Testis (tissue), 5 donors: ENCODE measurements around the gene TRIM6. TPM values are rescaled to one million over a fixed set of nuclear protein-coding genes. Genes with fewer than 3 reads are reported as not detected.
A peak's percentile ranks its signal among the peaks of the same experiment; 100 is the strongest.

Experiments used
- DNase-seq: peaks from one replicate; pipeline ENCODE4 v3.0.0-alpha.2; 2019
- H3K27ac ChIP-seq, 2 donors: fragments of 200-600 bp; sonication (generic); one replicate each; pipeline ENCODE4 v1.5.1; 2019
- H3K27me3 ChIP-seq: fragments of 200-600 bp; sonication (generic); one replicate; pipeline ENCODE4 v1.5.1; 2019
- H3K36me3 ChIP-seq: fragments of 200-600 bp; sonication (generic); one replicate; pipeline ENCODE4 v1.5.1; 2017; ENCODE audit warnings: low read depth; ENCODE audit errors: missing control alignments
- H3K4me1 ChIP-seq: fragments of 200-600 bp; sonication (generic); one replicate; pipeline ENCODE4 v1.5.1; 2019
- H3K4me3 ChIP-seq, 2 donors: fragments of 200-600 bp; sonication (generic); one replicate each; pipeline ENCODE4 v1.5.1; 2017 to 2019
- H3K9me3 ChIP-seq: fragments of 200-600 bp; sonication (generic); one replicate; pipeline ENCODE4 v1.5.1; 2017
- CTCF ChIP-seq, 3 experiments: fragments of 450-650 bp in 2 of 3; fragments of 200-600 bp in 1 of 3; sonication (generic) in 1 of 3; IDR thresholded peaks; one replicate each; pipeline ENCODE4 v1.5.1; 2016 to 2019; ENCODE audit warnings: antibody characterized with exemption in 3 of 3, mild to moderate bottlenecking in 2 of 3, moderate library complexity in 1 of 3
- POLR2A ChIP-seq: fragments of 450-650 bp; IDR thresholded peaks from one replicate; pipeline ENCODE4 v1.6.1; 2017; ENCODE audit warnings: antibody characterized with exemption, mild to moderate bottlenecking, moderate library complexity
- WGBS, 2 donors: methylation state at CpG; one replicate each; pipeline ENCODE4 v1.1.5; 2018; 5-methylcytosine and 5-hydroxymethylcytosine counted together
- intact Hi-C: fragments of 100-400 bp; cut with DNase I; formaldehyde crosslinking; loops from one replicate; pipeline ENCODE4 v1.15.1; 2023; ENCODE audit warnings: low total_unique reads
- long read RNA-seq, 2 donors: transcript quantifications; one replicate each; lab custom pipeline, GENCODE V29; 2026
- polyA plus RNA-seq: library from polyadenylated mRNA; stranded (reverse); fragments of 350-450 nt; fragmentation: Illumina TruSeq; extraction: RNeasy Lipid Tissue Mini Kit (QIAGEN cat#74804); gene quantifications from one replicate; pipeline ENCODE4 v1.2.3, GENCODE V29; 2014; ENCODE audit warnings: low read depth, low replicate concordance; ENCODE audit not compliant: insufficient read depth
- total RNA-seq, 2 donors: library from RNA; depleted of rRNA; stranded (reverse); fragments of >200 nt; gene quantifications; one replicate each; pipeline ENCODE4 v1.2.3, GENCODE V29; 2016

Gene TRIM6
- total RNA-seq, result 10 to 100 TPM in 1 of 2 donors, 1 to 10 TPM in 1; 9.1 to 10.6 TPM
- 20.9 TPM for polyA plus RNA-seq
- long read RNA-seq, donor 1, partial matches to known transcripts, result 0 of 1 reads
- long read RNA-seq, donor 1, other reads (novel, unspliced or antisense), result 0 of 1 reads
- long read RNA-seq, donor 2, partial matches to known transcripts, result 0 of 1 reads
- long read RNA-seq, donor 2, other reads (novel, unspliced or antisense), result 0 of 1 reads

- intact Hi-C loops, result no loop called here
- 5 to 9% methylated on average over 17 to 20 of the region's 20 CpGs for WGBS, 2 donors
Observed at GRCh38 chr11:5596607-5597201, at the start of gene TRIM6. TSS of gene TRIM6 (plus strand) at chr11:5596637. CDS start at chr11:5596898, 261 bp downstream.

GRCh38 chr11:5547982-5548381 is 48.5 kb upstream of the TRIM6 start:
- no peak overlapping the region for H3K4me3 ChIP-seq
- intact Hi-C loops, result no loop called here
- no peak for DNase-seq
- WGBS, 2 donors, result 97 to 100% methylated on average over 1 of the region's 1 CpG
- H3K9me3 ChIP-seq, result no peaks in the 10 kb centered on the region
- TF ChIP-seq CTCF (IDR thresholded peaks at IDR 0.05) (no peak), POLR2A (no peak)
- H3K27me3 ChIP-seq, result no peaks in the 10 kb centered on the region
- no peaks in the 10 kb centered on the region for H3K36me3 ChIP-seq
- no peaks in the 10 kb centered on the region for H3K4me1 ChIP-seq
- no peak overlapping the region for H3K27ac ChIP-seq

More at GRCh38 chr11:5596607-5597201, at the start of gene TRIM6:
- peak; percentile 66 for DNase-seq
- Histone ChIP-seq H3K9me3 (no peaks in the 10 kb centered on the region), H3K4me3 (peak within 1 kb of the TSS; percentile 29 to 60), H3K36me3 (no peaks in the 10 kb centered on the region), H3K4me1 (peaks cover 8% of the 10 kb centered on the region), H3K27me3 (no peaks in the 10 kb centered on the region), H3K27ac (peak within 1 kb of the TSS; percentile 47 to 58)
- TF ChIP-seq CTCF (IDR thresholded peaks at IDR 0.05) (no peak), POLR2A (no peak)

- no peak for DNase-seq
- Histone ChIP-seq H3K27ac (no peak within 1 kb of the TSS), H3K9me3 (no peaks in the 10 kb centered on the region), H3K4me1 (no peaks in the 10 kb centered on the region), H3K27me3 (no peaks in the 10 kb centered on the region), H3K36me3 (no peaks in the 10 kb centered on the region), H3K4me3 (no peak within 1 kb of the TSS)
- intact Hi-C loops, result no loop called here
- TF ChIP-seq CTCF (IDR thresholded peaks at IDR 0.05), result no peak
- TF ChIP-seq POLR2A, result no peak
- 73 to 74% methylated on average over 1 of the region's 1 CpG for WGBS, 2 donors
Observed at GRCh38 chr11:5548440-5548839, 48.0 kb upstream of the TRIM6 start, which contains the start of gene OR52H1. TSS of gene OR52H1 (minus strand) at chr11:5548540. CDS start at chr11:5545505, 3,035 bp downstream.

- no peak for DNase-seq
- TF ChIP-seq POLR2A (no peak), CTCF (IDR thresholded peaks at IDR 0.05) (no peak)
- H3K4me1 ChIP-seq, result no peaks in the 10 kb centered on the region
- WGBS, 2 donors, result 88 to 91% methylated on average over 5 of the region's 5 CpGs
- intact Hi-C loops, result no loop called here
- no peak overlapping the region for H3K27ac ChIP-seq
- H3K9me3 ChIP-seq, result no peaks in the 10 kb centered on the region
- H3K36me3 ChIP-seq, result no peaks in the 10 kb centered on the region
- no peak overlapping the region for H3K4me3 ChIP-seq
- H3K27me3 ChIP-seq, result no peaks in the 10 kb centered on the region
Observed at GRCh38 chr11:5550440-5551095, 45.9 kb upstream of the TRIM6 start.
